ENCODE results near the gene GRIN2C. TPM values are rescaled to one million over a fixed set of nuclear protein-coding genes. Genes with fewer than 3 reads are reported as not detected.

GRIN2C gene
- total RNA-seq, 1 experiment from 2014 or later, result 0.44 TPM

- peak overlapping the region; percentile 64 for H3K4me2 ChIP-seq (ENCODE audit: insufficient read depth, insufficient read length, low read length)
- no peak overlapping the region for H3K18ac ChIP-seq (ENCODE audit: insufficient read length, low read depth, low read length)
- no peaks in the 10 kb centered on the region for H3K27me3 ChIP-seq (ENCODE audit: insufficient read depth, low read length)
- Mint-ChIP-seq H3K27me3 (ENCODE audit: low read depth) (peaks cover 7% of the 10 kb centered on the region; the same call in 1 of the 2 replicates), H3K36me3 (ENCODE audit: insufficient read depth in 1 of 3, low read depth in 3 of 3) (peaks cover 0 to 17% (median 13%) of the 10 kb centered on the region in 3 experiments; a peak in 4 of 7 replicates), H3K4me1 (peaks cover 26 to 40% of the 10 kb centered on the region in 2 experiments), H3K4me3 (peak overlapping the region; percentile 85 to 87), H3K9me3 (no peaks in the 10 kb centered on the region), H3K27ac (peak overlapping the region; percentile 95 to 99 (median 98); a peak in 5 of 7 replicates)
- H4K20me1 ChIP-seq (ENCODE audit: control insufficient read depth, insufficient read depth, insufficient read length), result no peaks in the 10 kb centered on the region
- peak overlapping the region; percentile 98 for H3K9ac ChIP-seq (ENCODE audit: extremely low read depth, insufficient read length, low read length)
- no peak overlapping the region for H3K56ac ChIP-seq (ENCODE audit: insufficient read length, low read depth, low read length)
- no peak for TF ChIP-seq CTCF (conservative IDR thresholded peaks at IDR 0.05)
- no peak overlapping the region for H2BK120ac ChIP-seq (ENCODE audit: low read depth, low read length, poor library complexity, severe bottlenecking)
- H3T11ph ChIP-seq (ENCODE audit: low read length), result no peak overlapping the region
- H3K9me3 ChIP-seq (ENCODE audit: control insufficient read depth, low read depth, low read length), result no peaks in the 10 kb centered on the region
- 0 out of 2 replicates have a peak, but pooled peaks cover 2% of the 10 kb centered on the region for H3K4me1 ChIP-seq (ENCODE audit: insufficient read depth, low read length)
- no peak for DNase-seq
- H4K5ac ChIP-seq (ENCODE audit: insufficient read length, low read depth, low read length), result no peak overlapping the region
- H3K23ac ChIP-seq (ENCODE audit: insufficient read length, low read depth, low read length), result no peak overlapping the region
- H4K8ac ChIP-seq (replicated peaks; ENCODE audit: insufficient read length, low read depth, low read length), result no peak overlapping the region
- H2AFZ ChIP-seq (ENCODE audit: low read length), result no peak overlapping the region
- H2BK20ac ChIP-seq (ENCODE audit: low read depth, low read length, poor library complexity, severe bottlenecking), result no peak overlapping the region
- H3K27ac ChIP-seq (ENCODE audit: insufficient read length, low read depth, low read length), result no peak overlapping the region
- no peaks in the 10 kb centered on the region for H3K79me1 ChIP-seq (ENCODE audit: insufficient read depth, low read depth, low read length, poor library complexity, severe bottlenecking)
- H2AK5ac ChIP-seq (ENCODE audit: insufficient read length, low read length), result no peak overlapping the region
- H3K4ac ChIP-seq (ENCODE audit: low read depth, low read length), result no peak overlapping the region; the same call in 1 of the 2 replicates
- no peak overlapping the region for H2BK12ac ChIP-seq (ENCODE audit: insufficient read length, low read depth, low read length)
- H3K23me2 ChIP-seq (ENCODE audit: insufficient read length, low read depth, low read length, poor library complexity, severe bottlenecking), result peaks cover 12% of the 10 kb centered on the region
- H4K91ac ChIP-seq (ENCODE audit: insufficient read length, low read depth, low read length), result no peak overlapping the region
- no peak overlapping the region for H2BK5ac ChIP-seq (ENCODE audit: insufficient read length, low read length)
- H3K79me2 ChIP-seq (ENCODE audit: insufficient read depth, low read length), result no peaks in the 10 kb centered on the region
- H2BK15ac ChIP-seq (ENCODE audit: low read depth, low read length), result no peak overlapping the region
- H3K14ac ChIP-seq (ENCODE audit: insufficient read depth, low read length), result no peak overlapping the region
- WGBS (ENCODE audit: extremely low coverage, insufficient read length, low lambda C conversion rate), result no CpG with 5 or more reads among the region's 6 CpGs
Measured at GRCh38 chr17:74873874-74874614, 14.4 kb upstream of the GRIN2C start.

Data from H9 (cell line).